Adrenal gland (tissue), 5 donors: ENCODE measurements around the gene AOC1.

Source experiments
- POLR2A ChIP-seq, 2 donors: fragments of 450-650 bp; IDR thresholded peaks; one replicate each; pipeline ENCODE4 v1.6.1; 2017; ENCODE audit warnings: antibody characterized with exemption in 2 of 2, mild to moderate bottlenecking in 2 of 2, moderate library complexity in 1 of 2
- TF ChIP-seq, protein P1 (sequence below), 6 experiments: fragments of 450-650 bp in 4 of 6; fragments of 200-600 bp in 2 of 6; sonication (generic) in 1 of 6; IDR thresholded peaks; 1 replicate in 5 of 6; 2 replicates in 1 of 6; pipeline versions ENCODE4 v1.5.1 to v1.8.0; 2016 to 2021; ENCODE audit warnings: antibody characterized with exemption in 6 of 6, mild to moderate bottlenecking in 2 of 6, moderate library complexity in 1 of 6
- donor health status: DM: no; HTN: no; CAD: no.

DNA sequence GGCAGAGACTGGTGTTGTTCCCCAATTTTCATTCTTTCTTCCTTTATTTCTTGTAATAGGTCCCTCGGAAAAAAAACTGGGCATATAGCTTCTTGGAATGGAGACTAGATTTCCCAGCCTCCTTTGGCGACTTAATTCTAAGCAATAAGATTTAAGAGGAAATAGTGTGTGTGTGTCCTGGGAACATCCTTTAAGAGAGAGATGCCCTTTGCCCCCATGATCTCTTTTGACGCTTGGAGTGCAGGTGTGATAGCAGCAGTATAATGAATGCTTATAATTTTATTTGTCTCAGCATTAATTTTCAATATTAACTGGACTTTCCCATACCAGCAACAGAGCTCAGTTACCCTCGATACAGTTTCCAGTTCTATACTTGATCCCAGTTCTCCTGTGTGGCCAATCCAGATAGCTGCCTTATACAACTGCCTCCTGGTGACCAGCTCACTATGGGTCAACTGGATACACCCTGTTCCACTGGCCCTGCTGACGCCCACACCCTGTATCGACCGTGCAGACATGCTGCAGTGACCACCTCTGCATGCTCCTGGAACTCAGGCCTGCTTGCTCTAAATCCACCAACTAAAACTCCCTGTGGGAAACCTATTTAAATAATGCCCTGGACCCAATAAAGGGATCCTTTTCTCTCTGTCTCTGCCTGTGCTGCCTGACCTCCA lies 37.9 kb upstream of the AOC1 start:
- TF ChIP-seq POLR2A (IDR thresholded peaks at IDR 0.05) = no peak
- TF ChIP-seq, protein P1, sequence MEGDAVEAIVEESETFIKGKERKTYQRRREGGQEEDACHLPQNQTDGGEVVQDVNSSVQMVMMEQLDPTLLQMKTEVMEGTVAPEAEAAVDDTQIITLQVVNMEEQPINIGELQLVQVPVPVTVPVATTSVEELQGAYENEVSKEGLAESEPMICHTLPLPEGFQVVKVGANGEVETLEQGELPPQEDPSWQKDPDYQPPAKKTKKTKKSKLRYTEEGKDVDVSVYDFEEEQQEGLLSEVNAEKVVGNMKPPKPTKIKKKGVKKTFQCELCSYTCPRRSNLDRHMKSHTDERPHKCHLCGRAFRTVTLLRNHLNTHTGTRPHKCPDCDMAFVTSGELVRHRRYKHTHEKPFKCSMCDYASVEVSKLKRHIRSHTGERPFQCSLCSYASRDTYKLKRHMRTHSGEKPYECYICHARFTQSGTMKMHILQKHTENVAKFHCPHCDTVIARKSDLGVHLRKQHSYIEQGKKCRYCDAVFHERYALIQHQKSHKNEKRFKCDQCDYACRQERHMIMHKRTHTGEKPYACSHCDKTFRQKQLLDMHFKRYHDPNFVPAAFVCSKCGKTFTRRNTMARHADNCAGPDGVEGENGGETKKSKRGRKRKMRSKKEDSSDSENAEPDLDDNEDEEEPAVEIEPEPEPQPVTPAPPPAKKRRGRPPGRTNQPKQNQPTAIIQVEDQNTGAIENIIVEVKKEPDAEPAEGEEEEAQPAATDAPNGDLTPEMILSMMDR (IDR thresholded peaks at IDR 0.05) = no peak
